DND-41 (cell line): ENCODE results near the gene EEF1AKMT1.

Experiments
- CTCF ChIP-seq: IDR thresholded peaks from 2 replicates; pipeline ENCODE4 v1.5.1; 2012; ENCODE audit warnings: borderline replicate concordance, low read length, moderate library complexity, mild to moderate bottlenecking; ENCODE audit not compliant: poor library complexity, severe bottlenecking; ENCODE audit errors: extremely low read depth
- EZH2 ChIP-seq: IDR thresholded peaks from 3 replicates; pipeline ENCODE4 v1.6.1; 2012; ENCODE audit warnings: borderline replicate concordance, low read depth, mild to moderate bottlenecking, moderate library complexity, low read length, inconsistent platforms; ENCODE audit not compliant: severe bottlenecking

DNA sequence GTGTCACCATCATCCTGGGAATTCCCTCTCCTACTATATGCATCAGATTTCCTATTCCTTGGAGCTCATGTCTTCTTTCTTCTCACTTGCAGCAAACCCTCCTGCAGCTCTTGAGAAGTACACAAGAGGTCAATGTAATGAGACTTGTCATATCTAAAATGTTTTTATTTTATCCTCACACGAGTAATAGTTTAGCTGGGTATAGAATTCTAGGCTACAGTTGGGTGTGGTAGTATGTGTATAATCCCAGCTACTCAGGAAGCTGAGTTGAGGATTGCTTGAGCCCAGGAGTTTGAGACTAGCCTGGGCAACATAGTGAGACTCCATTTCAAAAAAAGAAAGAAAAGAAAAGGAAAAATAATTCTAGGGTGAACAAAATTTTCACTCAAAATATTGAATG, 24.4 kb downstream of the EEF1AKMT1 start:
- TF ChIP-seq CTCF = no peak
- no peak for TF ChIP-seq EZH2
